ENCODE data around the gene CPEB3. TPM values are rescaled to one million over a fixed set of nuclear protein-coding genes. Genes with fewer than 3 reads are reported as not detected.

Gene CPEB3
- total and polyA plus RNA-seq, 9 of the 15 experiments (the other 6 are each of a cell fraction or from before 2014, with no cell fraction given), result 0.15 to 1.2 (median 0.51) TPM

DNA sequence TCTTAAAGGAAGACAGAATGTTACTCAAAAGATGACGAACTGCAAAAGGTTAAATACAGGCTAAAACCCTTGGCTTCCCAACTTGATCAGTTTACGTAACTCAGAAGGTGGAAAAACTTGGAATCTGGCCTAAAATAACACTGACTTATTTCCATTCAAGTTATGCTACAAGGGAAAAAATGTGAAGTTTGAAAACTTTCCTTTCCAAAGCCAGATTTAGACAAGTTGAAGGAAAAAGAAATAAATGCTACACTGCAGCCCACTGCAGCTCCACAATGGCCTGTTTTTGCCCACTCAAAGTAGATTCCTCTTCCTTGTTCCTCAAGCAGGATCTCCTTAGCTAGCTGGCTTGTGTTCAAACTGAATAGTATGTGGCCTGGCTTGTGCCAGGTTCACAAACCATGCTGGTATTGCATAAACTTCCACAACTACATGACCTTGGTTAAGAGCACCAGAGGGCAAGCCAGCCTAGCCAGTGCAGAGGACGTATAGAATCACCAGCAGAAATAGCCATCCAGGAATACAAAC, 166.2 kb downstream of the CPEB3 start (continued):
- TF ChIP-seq TCF15 (CRISPR knock-in tag; IDR thresholded peaks at IDR 0.05), result no peak
- TF ChIP-seq ZNF740 (CRISPR knock-in tag; IDR thresholded peaks at IDR 0.05), result no peak
- no peak for TF ChIP-seq ZNF740 (tag; IDR thresholded peaks at IDR 0.05)
- TF ChIP-seq ZBED1 (IDR thresholded peaks at IDR 0.05), result no peak
- no peak for TF ChIP-seq MXI1 (IDR thresholded peaks at IDR 0.05; ENCODE audit: low read depth, low read length)
- TF ChIP-seq, protein P1, sequence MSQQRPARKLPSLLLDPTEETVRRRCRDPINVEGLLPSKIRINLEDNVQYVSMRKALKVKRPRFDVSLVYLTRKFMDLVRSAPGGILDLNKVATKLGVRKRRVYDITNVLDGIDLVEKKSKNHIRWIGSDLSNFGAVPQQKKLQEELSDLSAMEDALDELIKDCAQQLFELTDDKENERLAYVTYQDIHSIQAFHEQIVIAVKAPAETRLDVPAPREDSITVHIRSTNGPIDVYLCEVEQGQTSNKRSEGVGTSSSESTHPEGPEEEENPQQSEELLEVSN (IDR thresholded peaks at IDR 0.05; ENCODE audit: borderline replicate concordance in 1 of 2, extremely low read depth in 1 of 2, insufficient read depth in 1 of 2, insufficient read length in 1 of 2, low read depth in 1 of 2, low read length in 1 of 2, poor library complexity in 1 of 2, severe bottlenecking in 1 of 2), result no peak

DNA sequence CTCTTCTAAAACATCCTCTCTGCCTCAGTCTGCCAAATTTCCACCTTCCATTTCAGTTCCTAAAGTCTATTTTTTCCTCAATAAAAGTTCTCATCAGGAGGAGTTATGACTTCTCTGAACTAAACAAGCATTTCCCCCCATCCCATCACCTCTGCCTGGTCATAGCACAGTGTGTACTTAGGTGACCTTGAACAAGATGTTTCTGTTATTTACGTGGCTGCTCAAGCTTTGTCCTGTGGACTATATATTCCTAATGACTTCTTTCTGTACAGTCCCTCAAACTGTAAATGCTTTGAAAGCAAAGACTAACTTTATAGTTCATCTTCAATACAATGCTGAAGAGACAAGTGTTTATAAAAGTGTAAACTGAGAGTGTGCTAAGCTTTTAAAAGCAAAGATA, 166.9 kb downstream of the CPEB3 start:
- BruUV-seq (replicated peaks), result no TSS peak
- Histone ChIP-seq H3K36me3 (ENCODE audit: control insufficient read depth, insufficient read depth, low read length) (no peaks in the 10 kb centered on the region), H3K4me2 (ENCODE audit: insufficient read depth, low read length) (no peak overlapping the region), H3K9me1 (ENCODE audit: control insufficient read depth, insufficient read depth, low read length) (no peaks in the 10 kb centered on the region), H3K4me3 (no peak overlapping the region), H3K9ac (ENCODE audit: insufficient read depth in 1 of 2, low read depth in 2 of 2, low read length in 2 of 2) (no peak overlapping the region), H3K9me3 (replicated peaks; ENCODE audit: control insufficient read depth, insufficient read depth, low read depth, low read length) (no peaks in the 10 kb centered on the region), H2AFZ (ENCODE audit: low read depth, low read length) (no peak overlapping the region), H3K27ac (ENCODE audit: extremely low read depth, low read depth, low read length) (no peak overlapping the region), H3K79me2 (ENCODE audit: control insufficient read depth, insufficient read depth, low read length) (no peaks in the 10 kb centered on the region), H3K4me1 (replicated peaks in 1 of 2; ENCODE audit: control insufficient read depth in 2 of 2, insufficient read depth in 2 of 2, low read length in 2 of 2) (no peaks in the 10 kb centered on the region), H3K27me3 (ENCODE audit: control insufficient read depth in 2 of 2, insufficient read depth in 2 of 2, low read length in 2 of 2) (no peaks in the 10 kb centered on the region), H4K20me1 (replicated peaks; ENCODE audit: control insufficient read depth, insufficient read depth, low read length) (no peaks in the 10 kb centered on the region)
- intact Hi-C loops (cut with micrococcal nuclease) (no loop called here), in situ Hi-C loops (cut with MboI) (no loop called here)
- ChIA-PET POLR2A (no interaction called here), CTCF (ENCODE audit: low intra/inter-chr PET ratio) (no interaction called here)
- FAIRE-seq (no peak), ATAC-seq (no peak), DNase-seq (ENCODE audit: extremely low read depth in 1 of 4, low spot score in 3 of 4) (no peak)
- 18% methylated on average over 1 of the region's 1 CpG for WGBS (ENCODE audit: insufficient coverage, low coverage, missing lambda C conversion rate)
- no peak for TF ChIP-seq FOS (IDR thresholded peaks at IDR 0.05; ENCODE audit: extremely low read depth, insufficient read length)
- TF ChIP-seq ZNF785 (CRISPR knock-in tag; IDR thresholded peaks at IDR 0.05), result no peak
- TF ChIP-seq JUND (IDR thresholded peaks at IDR 0.05; ENCODE audit: borderline replicate concordance, low read depth, low read length), result no peak
- TF ChIP-seq JUND (tag; IDR thresholded peaks at IDR 0.05; ENCODE audit: borderline replicate concordance, low read depth, low read length), result no peak

Data from K562 (cell line).